HG03442 (cell line): ENCODE results near the gene VPS54.
"Not testable (repeated sequence)": the region's sequence is repeated elsewhere in the genome, so short reads cannot be mapped to it uniquely, and the experiment has no call there.

ENCODE experiments used
- ATAC-seq: cut with Tn5 transposase; IDR thresholded peaks from one replicate; pipeline ENCODE4 v1.9.1; 2021; ENCODE audit warnings: mild to moderate bottlenecking, moderate library complexity; ENCODE audit not compliant: unreplicated experiment

VPS54 gene

GRCh38 chr2:63942788-63943187, 76.4 kb downstream of the VPS54 start:
- ATAC-seq: no peak

GRCh38 chr2:63932104-63932503, 87.1 kb downstream of the VPS54 start:
- ATAC-seq: not testable (repeated sequence)

GRCh38 chr2:63926815-63927214, 92.4 kb downstream of the VPS54 start:
- ATAC-seq: no peak

GRCh38 chr2:63914311-63914710, 104.9 kb downstream of the VPS54 start:
- no peak for ATAC-seq

GRCh38 chr2:63903003-63903402, 116.2 kb downstream of the VPS54 start:
- ATAC-seq: no peak

GRCh38 chr2:63902149-63902548, 117.1 kb downstream of the VPS54 start:
- ATAC-seq: no peak

DNA sequence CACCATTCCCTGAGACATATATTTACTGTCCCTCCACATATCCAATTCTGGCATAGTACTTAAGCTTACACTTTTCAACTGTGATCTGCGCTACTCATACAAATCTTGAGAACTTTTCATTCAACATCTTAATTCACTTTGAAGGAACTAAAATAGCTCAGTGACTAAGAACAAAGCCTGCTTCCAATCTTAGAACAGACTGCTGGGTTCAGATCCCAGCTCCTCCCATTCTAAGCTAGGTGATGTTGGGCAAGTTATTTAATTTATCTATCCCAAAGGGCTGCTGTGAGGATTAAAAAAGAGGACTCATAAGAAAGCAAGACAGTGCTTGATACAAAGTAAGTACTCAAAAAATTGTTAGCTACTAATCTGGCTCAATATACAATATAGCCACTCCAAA, 119.6 kb downstream of the VPS54 start:
- no peak for ATAC-seq

DNA sequence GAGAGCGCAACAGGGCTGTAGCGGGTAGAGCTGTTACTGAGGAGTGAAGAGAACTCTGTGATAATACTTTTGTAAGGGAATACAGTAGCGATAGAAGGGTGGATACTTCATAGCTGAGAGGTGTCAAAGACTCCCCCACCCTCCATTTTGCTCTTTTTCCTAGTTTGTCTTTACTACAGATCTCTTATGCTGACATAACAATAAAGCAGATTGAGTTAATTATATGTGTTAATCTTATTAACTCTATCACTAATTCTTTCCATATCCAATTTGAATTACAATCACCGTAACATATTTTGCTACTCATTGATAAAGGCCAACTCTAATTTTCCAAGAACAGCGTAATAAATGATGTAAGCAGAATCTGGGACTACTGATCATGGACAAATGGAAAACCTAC, 120.4 kb downstream of the VPS54 start:
- ATAC-seq: no peak

DNA sequence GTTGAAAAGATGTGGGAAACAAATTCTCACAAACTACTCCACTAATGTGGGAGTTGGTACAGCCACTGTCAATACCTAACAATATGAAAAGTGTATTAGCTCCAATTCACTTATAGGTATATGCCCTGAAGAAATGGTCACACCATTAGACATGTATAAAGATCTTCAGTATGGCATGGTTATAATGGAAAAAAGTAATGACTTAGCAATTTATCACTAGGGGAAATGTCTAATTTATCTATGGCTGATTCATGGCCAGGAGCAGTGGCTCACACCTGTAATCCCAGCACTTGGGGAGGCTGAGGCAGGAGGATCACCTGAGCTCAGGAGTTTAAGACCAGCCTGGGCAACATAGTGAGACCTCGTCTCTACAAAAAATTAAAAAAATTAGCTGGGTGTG, 125.1 kb downstream of the VPS54 start:
- ATAC-seq: no peak

GRCh38 chr2:63893163-63893562, 126.1 kb downstream of the VPS54 start:
- no peak for ATAC-seq

- ATAC-seq: no peak
Observed at GRCh38 chr2:63891488-63892030, 127.7 kb downstream of the VPS54 start.

- no peak for ATAC-seq
Observed at GRCh38 chr2:63890678-63891077, 128.6 kb downstream of the VPS54 start.

- ATAC-seq: peak; percentile 72
Observed at GRCh38 chr2:63888490-63889402, 130.5 kb downstream of the VPS54 start.

DNA sequence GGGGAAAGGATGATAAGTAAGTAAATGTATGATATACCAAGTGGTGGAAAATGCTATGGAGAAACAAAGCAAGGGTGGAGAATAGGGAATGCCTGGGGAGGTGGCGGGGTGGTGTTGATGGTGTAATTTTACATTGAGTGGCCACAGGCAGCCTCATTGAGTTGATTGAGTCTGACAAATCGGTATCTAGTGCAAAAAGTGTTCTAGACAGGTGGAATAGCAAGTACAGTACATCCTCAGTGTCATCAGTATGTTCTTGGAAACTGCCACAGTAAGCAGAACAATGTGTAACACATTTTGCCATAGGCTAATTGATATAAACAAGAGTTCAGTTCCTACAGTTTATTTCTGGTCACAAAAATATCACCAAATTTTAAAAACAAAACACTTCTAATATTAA, 131.2 kb downstream of the VPS54 start:
- ATAC-seq: no peak

- ATAC-seq: no peak
Observed at GRCh38 chr2:63886445-63886844, 132.8 kb downstream of the VPS54 start.

DNA sequence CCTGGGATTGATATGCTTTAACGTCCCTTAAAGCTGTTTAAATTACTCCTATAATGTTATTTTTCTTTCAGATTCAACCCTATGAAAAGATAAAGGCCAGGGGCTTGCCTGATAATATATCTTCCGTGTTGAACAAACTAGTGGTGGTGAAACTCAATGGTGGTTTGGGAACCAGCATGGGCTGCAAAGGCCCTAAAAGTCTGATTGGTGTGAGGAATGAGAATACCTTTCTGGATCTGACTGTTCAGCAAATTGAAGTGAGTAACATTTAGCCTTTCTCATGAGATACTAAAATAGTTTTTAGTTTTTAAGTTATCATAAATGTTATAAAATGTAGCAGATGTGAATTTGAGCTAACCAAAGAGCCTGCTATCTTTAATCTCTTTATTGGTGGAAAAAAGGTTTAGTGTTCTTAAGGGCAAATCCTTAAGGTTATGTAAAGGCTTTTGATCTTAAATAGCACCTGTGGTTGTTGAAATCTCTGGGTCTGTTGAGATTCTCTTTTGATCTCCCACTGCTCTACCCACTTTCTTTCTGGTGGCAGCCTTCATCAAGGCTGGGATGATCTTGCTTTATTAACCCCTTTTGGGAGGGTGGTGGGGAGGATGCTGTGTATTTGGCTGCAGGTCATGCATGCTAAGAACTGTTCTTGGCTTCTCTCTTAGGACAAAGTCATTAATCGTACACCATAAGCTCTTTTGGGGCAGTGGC, 136.7 kb downstream of the VPS54 start:
- no peak for ATAC-seq

- ATAC-seq: no peak
Observed at GRCh38 chr2:63881205-63881604, 138.0 kb downstream of the VPS54 start.

DNA sequence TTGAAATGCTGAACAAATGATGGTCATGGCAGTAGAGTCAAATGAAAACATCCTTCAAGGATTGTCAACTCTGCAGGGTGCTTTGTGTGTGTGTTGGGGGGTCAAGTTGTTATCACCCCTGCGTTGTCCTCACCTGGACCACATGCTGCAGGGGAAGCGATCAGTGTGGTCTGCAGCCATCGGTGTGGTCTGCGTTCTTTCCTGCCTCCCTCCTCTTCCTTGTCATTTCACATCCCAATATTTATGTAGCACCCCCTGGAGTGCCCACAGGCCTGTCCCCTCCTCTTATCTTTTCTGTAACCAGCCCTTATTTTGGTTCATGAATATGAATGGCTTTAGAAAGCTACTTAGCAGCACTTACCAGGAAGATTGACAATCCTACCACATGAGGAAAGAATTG, 138.6 kb downstream of the VPS54 start:
- ATAC-seq: no peak

DNA sequence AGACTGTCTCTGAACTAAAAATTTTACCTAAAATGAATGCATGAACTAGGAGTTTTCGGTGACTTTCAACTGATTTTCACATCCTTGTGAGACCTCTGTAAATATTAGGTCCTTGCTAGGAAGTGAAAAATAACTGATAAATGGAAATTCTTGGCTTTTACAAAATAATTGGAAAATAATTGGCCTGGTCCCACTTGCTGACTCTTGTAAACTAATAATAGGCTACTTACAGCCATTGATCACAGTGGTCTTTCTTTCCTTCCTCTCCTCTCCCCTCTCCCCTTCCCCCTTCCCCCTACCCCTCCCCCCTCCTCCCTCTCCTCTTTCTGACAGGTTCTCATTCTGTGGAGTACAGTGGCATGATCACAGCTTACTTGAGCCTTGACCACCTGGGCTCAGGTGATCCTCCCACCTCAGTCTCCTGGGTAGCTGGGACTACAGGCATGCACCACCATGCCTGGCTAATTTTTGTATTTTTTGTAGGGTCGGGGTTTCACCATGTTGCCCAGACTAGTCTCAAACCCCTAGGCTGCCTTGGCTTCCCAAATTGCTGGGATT, 139.3 kb downstream of the VPS54 start:
- ATAC-seq: no peak

DNA sequence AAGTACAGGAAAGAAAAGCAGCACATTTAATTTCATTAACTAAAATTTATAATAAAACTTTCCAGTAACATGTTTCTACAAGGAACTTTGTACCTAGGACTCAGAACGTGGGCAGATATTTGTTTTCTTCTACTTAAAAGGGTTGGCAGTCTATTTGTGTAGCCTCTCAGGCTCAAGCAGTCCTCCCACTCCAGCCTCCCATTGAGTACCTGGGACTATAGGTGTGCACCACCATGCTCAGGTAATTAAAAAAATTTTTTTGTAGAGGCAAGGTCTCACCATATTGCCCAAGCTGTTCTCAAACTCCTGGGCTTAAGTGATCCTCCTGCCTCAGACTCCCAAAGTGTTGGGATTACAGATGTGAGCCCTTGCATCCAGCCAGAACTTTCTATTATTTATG, 140.7 kb downstream of the VPS54 start:
- ATAC-seq: no peak

GRCh38 chr2:63876311-63876710, 142.9 kb downstream of the VPS54 start:
- no peak for ATAC-seq
